HG03342 (cell line): ENCODE results near the gene TYW5.

Experiments used
- ATAC-seq: cut with Tn5 transposase; IDR thresholded peaks from one replicate; pipeline ENCODE4 v1.9.1; 2021; ENCODE audit warnings: mild to moderate bottlenecking, moderate library complexity; ENCODE audit not compliant: unreplicated experiment

Gene TYW5

GRCh38 chr2:199975273-199975895, 20.1 kb upstream of the TYW5 start:
- ATAC-seq: no peak

- ATAC-seq: no peak
Measured at GRCh38 chr2:199973703-199974102, 18.4 kb upstream of the TYW5 start.

GRCh38 chr2:199972088-199972626, 16.9 kb upstream of the TYW5 start:
- no peak for ATAC-seq

- no peak for ATAC-seq
Measured at GRCh38 chr2:199968126-199968525, 12.8 kb upstream of the TYW5 start.

- no peak for ATAC-seq
Measured at GRCh38 chr2:199966976-199967375, 11.7 kb upstream of the TYW5 start.

GRCh38 chr2:199966405-199966804, 11.1 kb upstream of the TYW5 start:
- ATAC-seq: no peak

- ATAC-seq: peak; percentile 56
Measured at GRCh38 chr2:199962203-199962602, 6.9 kb upstream of the TYW5 start.

- no peak for ATAC-seq
Measured at GRCh38 chr2:199958014-199958413, 2.7 kb upstream of the TYW5 start.

GRCh38 chr2:199956062-199956380, 730 bp upstream of the TYW5 start:
- ATAC-seq: no peak

- ATAC-seq: peak; percentile 46
Measured at GRCh38 chr2:199955007-199955338, 318 bp downstream of the TYW5 start.

GRCh38 chr2:199951023-199951422, 4.3 kb downstream of the TYW5 start:
- ATAC-seq: no peak

- ATAC-seq: no peak
Measured at GRCh38 chr2:199950396-199950795, 4.9 kb downstream of the TYW5 start.

- ATAC-seq: no peak
Measured at GRCh38 chr2:199946836-199947235, 8.5 kb downstream of the TYW5 start.

GRCh38 chr2:199946196-199946595, 9.1 kb downstream of the TYW5 start:
- no peak for ATAC-seq

- ATAC-seq: no peak
Measured at GRCh38 chr2:199943373-199943772, 11.9 kb downstream of the TYW5 start.

- no peak for ATAC-seq
Measured at GRCh38 chr2:199940373-199940772, 14.9 kb downstream of the TYW5 start.

- no peak for ATAC-seq
Measured at GRCh38 chr2:199936554-199936953, 18.7 kb downstream of the TYW5 start.

GRCh38 chr2:199933466-199933865, 21.8 kb downstream of the TYW5 start:
- no peak for ATAC-seq

GRCh38 chr2:199932312-199932855, 22.9 kb downstream of the TYW5 start:
- no peak for ATAC-seq

GRCh38 chr2:199929262-199929661, 26.0 kb downstream of the TYW5 start:
- no peak for ATAC-seq

- no peak for ATAC-seq
Measured at GRCh38 chr2:199928626-199929025, 26.7 kb downstream of the TYW5 start.

- ATAC-seq: no peak
Measured at GRCh38 chr2:199928226-199928625, 27.1 kb downstream of the TYW5 start.

- ATAC-seq: no peak
Measured at GRCh38 chr2:199926806-199927205, 28.5 kb downstream of the TYW5 start.
